ENCODE measurements around the gene LGALS13.

- no peak for TF ChIP-seq POLR2A (IDR thresholded peaks at IDR 0.05)
- no peak for TF ChIP-seq CTCF (IDR thresholded peaks at IDR 0.05)
These were observed 44.3 kb upstream of the LGALS13 start for GRCh38 chr19:39557811-39558623.
